Mesothelial cell of epicardium (in vitro differentiated cells): ENCODE results near the gene ANKS1B. TPM values are rescaled to one million over a fixed set of nuclear protein-coding genes. Genes with fewer than 3 reads are reported as not detected.

Source experiments
- DNase-seq, 2 experiments: peaks; one replicate each; pipeline ENCODE4 v3.0.0; 2021; ENCODE audit warnings: low spot score in 2 of 2; ENCODE audit not compliant: unreplicated experiment in 2 of 2
- H3K27ac Mint-ChIP-seq: 2 replicates; pipeline ENCODE4 v1.8.0; 2021; ENCODE audit warnings: mixed read lengths
- H3K27me3 Mint-ChIP-seq: 2 replicates; pipeline ENCODE4 v1.8.0; 2021; ENCODE audit warnings: low read depth, mixed read lengths
- H3K36me3 Mint-ChIP-seq: 2 replicates; pipeline ENCODE4 v1.8.0; 2021; ENCODE audit warnings: mixed read lengths
- H3K4me1 Mint-ChIP-seq: 2 replicates; pipeline ENCODE4 v1.8.0; 2021; ENCODE audit warnings: mixed read lengths
- H3K4me3 Mint-ChIP-seq: 2 replicates; pipeline ENCODE4 v1.8.0; 2021; ENCODE audit warnings: mild to moderate bottlenecking, moderate library complexity, mixed read lengths
- H3K9me3 Mint-ChIP-seq: 2 replicates; pipeline ENCODE4 v1.8.0; 2021; ENCODE audit warnings: mixed read lengths
- total RNA-seq: library from RNA; stranded (reverse); gene quantifications from 3 replicates; pipeline ENCODE4 v1.2.1, GENCODE V29; 2021
- TF ChIP-seq, protein P1 (sequence below): fragments of 200-600 bp; sonication (generic); IDR thresholded peaks from one replicate; pipeline ENCODE4 v1.5.0; 2021; ENCODE audit warnings: antibody characterized with exemption; ENCODE audit not compliant: unreplicated experiment

The ANKS1B gene
- total RNA-seq, 1 donor from 2014 or later: 8.8 TPM

DNA sequence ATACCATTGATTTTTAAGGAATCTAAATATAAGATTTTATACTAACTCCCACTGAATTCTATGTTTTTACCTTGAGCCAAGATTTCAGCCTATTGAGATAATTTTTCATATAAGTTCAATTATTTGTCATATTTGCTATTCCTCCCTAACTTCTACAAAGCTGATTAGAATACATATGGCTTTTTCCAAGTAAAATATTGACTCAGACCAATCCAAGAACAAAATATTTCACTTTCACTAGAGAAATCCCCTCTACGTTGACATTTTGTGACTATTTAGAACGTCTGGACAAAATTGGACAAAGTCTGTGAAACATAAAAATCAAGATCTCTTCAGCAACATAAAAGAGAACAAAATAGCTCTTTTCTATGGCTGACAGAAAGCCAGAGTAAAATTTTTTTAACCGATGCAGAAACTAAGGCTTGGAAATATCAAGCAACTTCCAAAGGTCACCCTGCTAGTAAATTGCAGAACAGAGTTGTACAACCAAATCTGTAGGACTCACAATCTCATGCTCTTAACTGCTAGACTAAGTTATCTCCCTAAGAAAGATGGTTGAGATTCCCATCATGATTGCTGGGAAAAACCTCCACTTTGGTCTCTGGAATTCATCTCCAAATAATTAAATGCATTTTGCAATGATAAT lies 219.1 kb downstream of the ANKS1B start:
- Mint-ChIP-seq H3K27ac (no peak overlapping the region), H3K27me3 (no peaks in the 10 kb centered on the region), H3K36me3 (no peaks in the 10 kb centered on the region), H3K4me3 (no peak overlapping the region), H3K9me3 (peaks cover 4% of the 10 kb centered on the region), H3K4me1 (peaks cover 7% of the 10 kb centered on the region)
- no peak for DNase-seq
- TF ChIP-seq, protein P1, sequence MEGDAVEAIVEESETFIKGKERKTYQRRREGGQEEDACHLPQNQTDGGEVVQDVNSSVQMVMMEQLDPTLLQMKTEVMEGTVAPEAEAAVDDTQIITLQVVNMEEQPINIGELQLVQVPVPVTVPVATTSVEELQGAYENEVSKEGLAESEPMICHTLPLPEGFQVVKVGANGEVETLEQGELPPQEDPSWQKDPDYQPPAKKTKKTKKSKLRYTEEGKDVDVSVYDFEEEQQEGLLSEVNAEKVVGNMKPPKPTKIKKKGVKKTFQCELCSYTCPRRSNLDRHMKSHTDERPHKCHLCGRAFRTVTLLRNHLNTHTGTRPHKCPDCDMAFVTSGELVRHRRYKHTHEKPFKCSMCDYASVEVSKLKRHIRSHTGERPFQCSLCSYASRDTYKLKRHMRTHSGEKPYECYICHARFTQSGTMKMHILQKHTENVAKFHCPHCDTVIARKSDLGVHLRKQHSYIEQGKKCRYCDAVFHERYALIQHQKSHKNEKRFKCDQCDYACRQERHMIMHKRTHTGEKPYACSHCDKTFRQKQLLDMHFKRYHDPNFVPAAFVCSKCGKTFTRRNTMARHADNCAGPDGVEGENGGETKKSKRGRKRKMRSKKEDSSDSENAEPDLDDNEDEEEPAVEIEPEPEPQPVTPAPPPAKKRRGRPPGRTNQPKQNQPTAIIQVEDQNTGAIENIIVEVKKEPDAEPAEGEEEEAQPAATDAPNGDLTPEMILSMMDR: no peak

DNA sequence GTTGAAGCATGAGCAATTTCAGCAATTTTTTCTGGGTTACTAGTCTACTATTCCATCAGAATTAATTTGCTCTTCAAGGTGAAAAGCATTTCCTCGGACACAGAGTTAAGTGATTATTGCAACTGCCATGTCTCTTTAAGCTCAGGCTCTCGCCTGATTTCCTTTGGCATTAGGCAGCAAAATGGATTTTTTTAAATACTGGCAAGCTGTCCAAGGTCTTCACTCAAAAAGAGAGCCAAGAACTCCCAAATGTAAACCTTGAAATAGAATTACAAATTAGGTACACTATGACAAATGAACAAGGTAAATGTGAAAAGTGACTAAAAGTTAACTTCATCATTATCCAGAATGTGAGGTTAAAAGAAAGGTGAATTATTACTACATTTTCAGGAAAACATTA lies 225.3 kb downstream of the ANKS1B start:
- H3K27me3 Mint-ChIP-seq: peaks cover 3% of the 10 kb centered on the region
- TF ChIP-seq, protein P1: no peak
- no peak overlapping the region for H3K27ac Mint-ChIP-seq
- DNase-seq: no peak
- H3K4me1 Mint-ChIP-seq: no peaks in the 10 kb centered on the region
- peaks cover 15% of the 10 kb centered on the region for H3K9me3 Mint-ChIP-seq
- H3K36me3 Mint-ChIP-seq: peaks cover under 1% of the 10 kb centered on the region
- H3K4me3 Mint-ChIP-seq: no peak overlapping the region

DNA sequence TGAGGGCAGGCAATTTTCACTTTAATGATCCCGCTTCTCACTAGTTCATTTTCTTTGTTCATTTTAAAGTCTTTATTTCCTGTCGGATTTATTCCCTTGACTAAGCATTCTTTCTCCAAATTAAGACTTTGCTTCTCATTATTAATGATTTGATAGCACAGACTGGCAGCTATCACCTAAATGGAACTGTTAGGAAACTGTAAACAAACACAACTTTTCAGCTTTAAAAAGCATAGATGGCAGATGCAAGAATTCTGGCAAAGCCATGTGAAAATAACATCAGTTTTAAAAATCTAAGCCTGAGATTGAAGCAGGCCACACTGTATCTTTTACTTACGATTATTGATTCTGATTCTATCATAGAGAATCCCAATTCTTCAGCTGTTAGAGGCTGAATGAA lies 225.7 kb downstream of the ANKS1B start:
- Mint-ChIP-seq H3K4me3 (no peak overlapping the region), H3K9me3 (peaks cover 20% of the 10 kb centered on the region), H3K4me1 (no peaks in the 10 kb centered on the region), H3K27me3 (peaks cover 3% of the 10 kb centered on the region), H3K27ac (no peak overlapping the region), H3K36me3 (peaks cover 3% of the 10 kb centered on the region)
- DNase-seq: no peak
- TF ChIP-seq, protein P1: no peak

DNA sequence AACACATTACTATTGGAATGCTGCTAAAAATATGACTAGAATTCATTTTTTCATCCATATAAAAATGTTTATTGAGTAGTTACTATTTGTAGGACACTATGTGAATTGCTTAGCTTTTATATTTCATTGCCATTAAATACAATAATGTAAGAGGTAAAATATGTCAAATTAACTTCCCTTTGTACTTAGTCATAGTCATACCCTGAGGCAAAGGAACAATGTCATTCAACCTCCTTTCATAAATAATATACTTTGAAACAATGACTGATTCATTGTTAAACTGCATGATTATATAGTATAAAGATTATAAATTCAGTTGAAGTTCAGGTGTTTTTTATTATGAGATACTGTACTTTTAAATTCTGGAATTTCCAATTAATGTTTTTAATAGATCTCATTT lies 232.0 kb downstream of the ANKS1B start:
- Mint-ChIP-seq H3K27me3 (peaks cover 3% of the 10 kb centered on the region), H3K27ac (no peak overlapping the region), H3K9me3 (peaks cover 24% of the 10 kb centered on the region), H3K36me3 (peaks cover 5% of the 10 kb centered on the region), H3K4me3 (no peak overlapping the region), H3K4me1 (no peaks in the 10 kb centered on the region)
- TF ChIP-seq, protein P1: no peak
- no peak for DNase-seq

DNA sequence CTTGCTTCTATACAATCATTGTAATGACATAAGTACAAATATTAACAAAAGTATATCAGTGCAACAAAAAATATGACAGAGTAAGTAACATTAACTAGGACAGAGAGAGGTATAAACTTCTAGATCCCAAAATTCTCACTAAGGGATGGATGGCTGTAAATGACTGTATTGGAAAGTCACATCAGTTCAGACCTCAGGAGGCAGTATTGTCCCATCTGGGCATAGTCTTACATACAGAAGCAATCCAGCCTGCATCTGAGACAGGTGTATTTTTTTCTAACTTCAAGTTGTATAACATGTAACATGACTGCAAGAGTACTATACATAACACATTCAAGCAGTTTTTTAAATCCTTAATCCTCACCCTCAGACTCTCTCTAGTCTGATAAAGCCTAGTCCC lies 238.2 kb downstream of the ANKS1B start:
- DNase-seq: no peak
- Mint-ChIP-seq H3K27me3 (peaks cover 2% of the 10 kb centered on the region), H3K9me3 (no peaks in the 10 kb centered on the region), H3K27ac (no peak overlapping the region), H3K4me3 (no peak overlapping the region), H3K4me1 (no peaks in the 10 kb centered on the region), H3K36me3 (no peaks in the 10 kb centered on the region)
- TF ChIP-seq, protein P1: no peak

DNA sequence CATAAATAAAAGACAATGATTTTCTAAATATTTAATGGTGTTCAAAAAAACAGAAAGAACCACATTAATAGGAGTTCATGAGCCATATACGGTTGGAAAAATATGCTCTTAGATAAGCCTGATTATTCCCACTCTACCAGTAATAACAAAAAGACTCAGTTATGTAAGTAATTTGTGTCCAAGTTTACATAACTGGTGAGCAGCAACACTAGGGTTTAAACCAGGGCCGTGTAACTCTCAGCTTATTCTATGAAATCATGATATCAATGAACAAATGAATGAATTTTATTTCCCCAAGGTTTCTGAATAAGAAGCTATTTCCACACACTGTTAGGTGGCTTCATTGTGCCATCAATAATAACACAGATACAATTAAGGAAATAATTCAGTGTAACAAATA lies 238.8 kb downstream of the ANKS1B start:
- Mint-ChIP-seq H3K27me3 (peaks cover 2% of the 10 kb centered on the region), H3K9me3 (no peaks in the 10 kb centered on the region), H3K4me1 (no peaks in the 10 kb centered on the region)

More for the DNA sequence above, 238.8 kb downstream of the ANKS1B start:
- H3K36me3 Mint-ChIP-seq: no peaks in the 10 kb centered on the region
- TF ChIP-seq, protein P1: no peak
- no peak overlapping the region for H3K27ac Mint-ChIP-seq
- DNase-seq: no peak
- no peak overlapping the region for H3K4me3 Mint-ChIP-seq
